Measurements from ENCODE around the gene B3GNT9.

- TF ChIP-seq POLR2A (IDR thresholded peaks at IDR 0.05) = no peak
- TF ChIP-seq CTCF (IDR thresholded peaks at IDR 0.05) = peak; percentile 70 to 83 (median 80)
Measured at GRCh38 chr16:67184995-67185650, 34.3 kb upstream of the B3GNT9 start.
